Measurements from ENCODE around the gene LAMC3.

DNA sequence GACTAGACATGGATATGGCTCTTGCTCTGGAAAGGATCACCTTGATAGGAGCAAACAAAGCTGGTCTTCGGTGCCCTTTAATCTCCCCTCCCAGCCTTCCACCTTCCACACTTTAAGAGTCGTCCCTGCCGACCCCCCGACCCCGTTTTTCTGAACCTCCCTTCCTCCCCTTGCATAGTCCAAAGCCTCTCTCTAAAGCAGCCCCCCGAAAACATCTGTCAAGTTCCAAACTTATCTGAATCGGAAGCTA is 116.0 kb downstream of the LAMC3 start:
- no peak for TF ChIP-seq POLR2A (IDR thresholded peaks at IDR 0.05)
- no peak for TF ChIP-seq CTCF (IDR thresholded peaks at IDR 0.05)

Measured in breast epithelium (tissue), 3 donors.